T-helper 22 cell (primary cell): ENCODE results near the gene RAB12.
"Not testable (repeated sequence)": the region's sequence is repeated elsewhere in the genome, so short reads cannot be mapped to it uniquely, and the experiment has no call there.

Experiments
- DNase-seq: peaks from one replicate; pipeline ENCODE4 v3.0.0-alpha.2; 2020; ENCODE audit warnings: low read depth

The RAB12 gene

GRCh38 chr18:8608795-8609658 is at the start of gene RAB12:
RAB12 (plus strand) TSS chr18:8609437; CDS start chr18:8609440, 3 bp downstream.
- peak; percentile 83 for DNase-seq

- DNase-seq, result no peak
These were observed 49.5 kb upstream of the RAB12 start for GRCh38 chr18:8559612-8560186.

- DNase-seq, result no peak
These were observed 47.9 kb upstream of the RAB12 start for GRCh38 chr18:8561123-8561910.

- no peak for DNase-seq
These were observed 47.2 kb upstream of the RAB12 start for GRCh38 chr18:8562070-8562469.

DNA sequence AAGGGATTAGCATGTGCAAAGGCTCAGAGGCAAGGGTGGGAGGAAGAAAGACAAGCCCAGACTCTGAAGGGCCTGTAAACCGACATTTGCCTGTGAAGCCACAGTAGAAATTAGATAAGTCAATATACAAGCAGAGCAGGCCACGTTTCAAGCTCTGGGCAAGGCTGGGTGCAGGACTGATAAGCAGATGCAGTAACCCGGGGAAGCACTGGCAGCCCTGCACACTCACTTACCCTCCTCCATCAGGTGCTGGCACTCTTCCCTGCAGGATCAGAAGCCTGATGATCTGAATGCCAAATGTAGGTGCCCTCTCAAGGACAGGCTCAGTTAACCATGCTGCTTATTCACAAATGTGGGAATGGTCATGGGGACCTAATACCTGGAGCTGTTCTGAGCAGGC is 46.3 kb upstream of the RAB12 start:
- DNase-seq, result no peak

GRCh38 chr18:8571399-8571798 is 37.8 kb upstream of the RAB12 start:
- no peak for DNase-seq

- DNase-seq, result not testable (repeated sequence)
These were observed 35.5 kb upstream of the RAB12 start for GRCh38 chr18:8573766-8574165.

DNA sequence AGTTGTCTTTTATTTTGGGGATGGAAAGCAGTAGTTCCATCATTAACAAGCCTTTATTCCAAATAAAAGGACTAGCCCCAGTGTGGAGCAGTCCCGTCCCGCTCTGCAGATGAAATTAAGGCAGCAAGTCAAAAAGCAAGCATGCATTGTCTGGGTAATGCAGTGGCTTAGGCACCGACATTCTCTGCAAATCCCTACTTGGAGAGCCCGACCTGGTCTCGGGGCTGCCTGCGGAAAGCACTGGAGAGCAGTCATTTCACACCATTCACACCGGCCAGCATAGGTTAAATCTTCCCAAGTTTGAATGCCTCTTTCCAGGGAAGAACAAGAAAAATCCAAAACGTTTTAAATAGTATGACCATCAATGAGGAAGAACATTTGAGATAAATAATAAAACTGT is 24.4 kb upstream of the RAB12 start:
- no peak for DNase-seq

DNA sequence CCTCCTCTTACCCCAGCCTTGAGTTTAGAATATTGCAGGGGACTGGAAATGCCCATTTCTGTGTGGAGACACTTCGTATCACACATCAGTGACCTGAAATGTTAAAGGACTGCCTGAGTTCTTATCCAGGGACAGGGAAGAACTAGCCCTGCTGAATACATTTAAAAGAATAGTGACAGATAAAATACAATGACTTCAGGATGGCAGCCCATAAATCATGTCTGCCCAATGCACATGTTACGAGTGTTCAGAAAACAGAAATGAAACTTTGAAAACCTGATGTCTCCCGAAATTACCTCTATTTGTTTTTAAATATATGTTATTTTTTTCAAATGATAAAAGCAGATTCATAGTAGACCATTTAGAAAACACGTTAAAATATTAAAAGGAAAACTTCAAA is 22.3 kb upstream of the RAB12 start:
- DNase-seq, result no peak

- no peak for DNase-seq
These were observed 13.8 kb upstream of the RAB12 start for GRCh38 chr18:8595445-8595844.

GRCh38 chr18:8601277-8602032 is 7.8 kb upstream of the RAB12 start:
- DNase-seq, result no peak

GRCh38 chr18:8602040-8602439 is 7.2 kb upstream of the RAB12 start:
- DNase-seq, result no peak

DNA sequence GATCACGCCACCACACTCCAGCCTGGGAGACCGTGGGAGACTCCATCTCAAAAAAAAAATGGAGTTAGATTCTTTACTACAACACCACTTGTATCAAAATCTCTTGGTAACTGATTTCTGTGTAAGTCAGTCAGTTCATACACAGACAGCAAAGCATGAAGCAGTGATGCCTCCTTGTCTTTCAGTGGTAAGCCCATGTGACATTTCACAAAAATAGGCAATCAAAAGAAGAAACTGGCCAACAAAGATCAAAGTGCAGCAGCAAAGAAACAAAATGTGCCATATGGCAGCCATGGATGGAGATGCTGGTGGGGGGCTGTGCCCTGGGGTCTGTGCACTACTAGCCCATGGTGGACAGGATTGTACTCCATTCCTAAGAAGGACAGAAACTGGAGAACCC is 6.7 kb upstream of the RAB12 start:
- DNase-seq, result no peak

DNA sequence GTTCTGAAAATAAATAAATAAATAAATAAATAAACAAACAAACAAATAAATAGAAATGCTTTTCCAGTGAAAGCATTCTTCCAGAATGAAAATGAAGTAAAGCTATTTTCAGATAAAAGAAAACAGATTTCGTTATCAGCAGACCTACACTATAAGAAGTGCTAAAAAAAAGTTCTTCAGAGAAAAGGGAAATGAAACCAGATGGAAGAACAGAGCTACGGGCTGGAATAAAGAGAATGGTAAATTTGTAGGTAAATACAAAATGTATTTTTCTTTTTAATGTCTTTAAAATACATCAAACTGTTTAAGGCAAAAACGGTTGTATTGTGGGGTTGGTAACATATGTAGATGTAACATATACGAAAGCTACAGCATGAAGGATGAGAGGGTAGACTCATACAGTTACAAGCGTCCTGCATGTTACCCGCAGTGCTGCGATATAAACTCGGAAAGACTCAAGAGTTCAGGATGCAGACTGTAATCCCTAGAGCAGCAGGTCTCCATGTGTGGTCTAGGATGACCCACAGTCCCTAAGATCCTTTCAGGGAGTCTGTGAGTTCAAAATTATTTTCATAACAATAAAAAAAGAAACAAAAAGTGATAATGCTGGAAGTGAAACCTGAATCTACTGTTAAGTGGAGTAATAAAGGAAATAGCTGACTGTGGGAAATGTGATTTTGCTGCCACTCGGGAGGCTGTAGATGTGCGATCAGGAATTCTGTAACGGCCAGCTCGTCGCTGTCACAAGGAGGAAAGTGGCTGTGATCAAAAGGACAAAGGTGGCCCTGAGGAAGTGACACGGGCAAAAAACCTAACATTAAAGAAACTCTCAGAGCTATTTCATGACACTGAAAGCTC is 5.3 kb upstream of the RAB12 start:
- no peak for DNase-seq

DNA sequence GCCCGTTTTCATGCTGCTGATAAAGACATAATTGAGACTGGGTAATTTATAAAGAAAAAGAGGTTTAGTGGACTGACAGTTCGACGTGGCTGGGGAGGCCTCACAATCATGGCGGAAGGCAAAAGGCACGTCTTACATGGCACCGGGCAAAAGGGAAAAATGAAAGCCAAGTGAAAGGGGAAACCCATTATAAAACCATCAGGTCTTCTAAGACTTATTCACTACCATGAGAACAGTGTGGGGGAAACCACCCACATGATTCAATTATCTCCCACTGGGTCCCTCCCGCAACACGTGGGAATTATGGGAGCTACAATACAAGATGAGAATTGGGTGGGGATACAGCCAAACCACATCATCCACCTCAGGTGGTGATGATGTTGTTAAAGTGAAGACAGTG is 3.3 kb upstream of the RAB12 start:
- no peak for DNase-seq

DNA sequence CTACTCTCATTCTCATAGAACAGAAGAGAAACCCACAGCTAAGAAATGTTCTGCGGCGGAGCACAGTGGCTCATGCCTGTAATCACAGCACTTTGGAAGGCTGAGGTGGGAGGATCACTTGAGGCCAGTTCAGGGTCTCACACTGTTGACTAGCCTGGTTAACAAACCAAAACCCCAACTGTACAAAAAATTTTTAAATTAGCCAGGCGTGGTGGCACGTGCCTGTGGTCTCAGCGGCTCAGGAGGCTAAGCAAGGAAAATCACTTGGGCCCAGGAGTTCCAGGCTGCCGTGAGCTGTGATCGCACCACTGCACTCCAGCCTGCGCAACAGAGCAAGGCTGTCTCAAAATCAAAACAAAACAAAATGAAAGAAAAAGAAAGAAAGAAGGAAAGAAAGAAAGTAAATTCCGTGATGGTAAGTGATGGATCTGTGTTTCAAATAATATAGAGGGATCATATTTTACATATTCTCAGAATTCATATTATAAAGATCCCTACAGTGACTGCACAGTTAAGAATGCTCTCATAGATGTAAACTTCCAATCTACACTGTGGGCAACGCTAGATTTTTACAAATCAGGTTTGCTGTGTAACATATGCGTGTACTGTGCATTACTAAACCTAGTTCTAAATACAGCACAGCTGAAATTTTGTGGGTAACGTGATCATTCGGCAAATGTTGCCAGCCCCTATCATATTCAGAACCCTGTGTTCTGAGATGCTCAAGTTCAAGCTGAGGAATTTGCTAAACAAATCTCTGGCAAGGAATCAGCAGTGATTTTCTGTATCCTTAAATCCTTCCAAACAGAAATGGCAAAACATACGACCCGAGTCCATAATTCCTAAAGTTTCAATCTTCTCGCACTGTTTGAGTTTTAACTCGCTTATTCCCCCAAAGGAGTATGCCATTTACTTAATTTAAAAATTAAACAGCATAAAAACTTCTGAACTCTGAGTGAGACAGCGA is 1.2 kb upstream of the RAB12 start:
- no peak for DNase-seq

DNA sequence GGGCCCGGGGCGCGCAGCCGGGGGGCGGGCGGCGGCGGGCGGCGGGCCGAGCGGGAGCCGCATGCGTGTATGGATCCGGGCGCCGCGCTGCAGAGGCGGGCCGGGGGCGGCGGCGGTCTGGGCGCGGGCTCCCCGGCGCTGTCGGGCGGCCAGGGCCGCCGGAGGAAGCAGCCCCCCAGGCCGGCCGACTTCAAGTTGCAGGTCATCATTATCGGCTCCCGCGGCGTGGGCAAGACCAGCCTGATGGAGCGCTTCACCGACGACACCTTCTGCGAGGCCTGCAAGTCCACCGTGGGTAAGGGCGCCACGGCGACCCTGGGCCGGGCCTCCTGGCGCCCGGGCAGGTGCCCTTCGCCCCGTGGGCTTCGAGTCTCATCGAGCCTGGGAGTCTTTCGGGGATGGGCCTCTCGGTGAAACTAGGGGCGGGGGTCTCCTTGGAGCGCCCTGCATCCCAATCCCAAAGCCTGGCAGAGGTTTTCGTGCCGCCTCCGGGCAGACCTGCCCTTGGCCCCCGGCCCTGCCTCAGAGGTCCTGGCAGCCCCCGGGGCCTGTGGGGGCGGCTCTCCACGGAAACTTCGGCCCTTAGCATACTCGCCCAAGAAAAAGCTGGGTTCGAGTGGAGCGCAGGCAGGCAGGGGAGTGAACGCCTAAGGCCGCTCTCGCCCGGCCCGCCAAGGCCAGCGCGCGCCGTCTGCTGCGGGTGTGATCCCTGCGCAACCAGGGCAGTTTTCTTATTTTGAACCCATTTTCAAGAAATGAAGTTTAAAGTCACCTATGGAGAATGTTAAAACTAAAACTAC is 622 bp downstream of the RAB12 start:
- no peak for DNase-seq

- DNase-seq, result no peak
These were observed 1.2 kb downstream of the RAB12 start for GRCh38 chr18:8610459-8610851.

- DNase-seq, result no peak
These were observed 2.8 kb downstream of the RAB12 start for GRCh38 chr18:8611916-8612576.
